Measurements from ENCODE around the gene SH3TC1.

SH3TC1 gene

GRCh38 chr4:8217246-8217511 is 18.1 kb downstream of the SH3TC1 start:
- DNase-seq, result no peak

DNA sequence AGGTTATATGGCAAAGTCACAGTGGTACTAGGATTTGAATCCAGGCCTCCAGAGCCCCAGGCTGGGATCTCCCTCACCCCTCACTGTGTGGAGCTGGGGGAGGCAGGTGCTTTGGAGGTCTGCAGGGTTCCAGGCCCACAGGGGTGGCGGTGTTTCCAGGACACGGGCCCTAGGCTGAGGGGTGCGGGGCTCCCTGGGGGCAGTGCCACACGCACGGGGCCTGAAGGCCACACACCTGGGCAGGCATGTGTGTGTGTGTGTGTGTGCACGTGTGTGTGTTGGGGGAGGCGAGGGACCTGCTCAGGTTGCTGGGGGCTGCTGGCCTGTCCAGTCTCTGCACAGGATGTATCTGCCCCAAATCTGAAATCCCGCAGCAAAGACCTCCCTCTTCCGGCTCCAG is 18.8 kb downstream of the SH3TC1 start:
- DNase-seq, result no peak

GRCh38 chr4:8218371-8219031 is 19.4 kb downstream of the SH3TC1 start:
- no peak for DNase-seq

- no peak for DNase-seq
Observed at GRCh38 chr4:8219236-8219635, 20.1 kb downstream of the SH3TC1 start.

- DNase-seq, result no peak
Observed at GRCh38 chr4:8220661-8221450, 21.8 kb downstream of the SH3TC1 start.

DNA sequence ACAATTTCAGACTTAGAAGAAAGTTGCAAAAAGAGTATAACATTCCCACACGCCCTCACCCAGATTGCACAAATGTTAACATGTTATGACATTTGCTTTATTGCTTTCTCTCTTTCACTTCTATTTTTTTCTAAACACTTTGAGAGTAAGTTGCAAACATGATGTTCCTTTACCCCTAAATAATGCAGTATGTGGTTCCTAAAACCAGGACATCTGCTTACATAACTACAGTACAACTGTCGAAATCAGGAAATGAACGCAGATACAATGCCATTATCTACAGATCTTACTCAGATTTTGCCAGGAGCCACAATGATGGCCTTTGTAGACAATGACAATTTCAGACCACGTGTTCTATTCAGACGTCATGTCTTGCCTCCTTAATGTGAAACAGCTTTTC is 22.4 kb downstream of the SH3TC1 start:
- no peak for DNase-seq

DNA sequence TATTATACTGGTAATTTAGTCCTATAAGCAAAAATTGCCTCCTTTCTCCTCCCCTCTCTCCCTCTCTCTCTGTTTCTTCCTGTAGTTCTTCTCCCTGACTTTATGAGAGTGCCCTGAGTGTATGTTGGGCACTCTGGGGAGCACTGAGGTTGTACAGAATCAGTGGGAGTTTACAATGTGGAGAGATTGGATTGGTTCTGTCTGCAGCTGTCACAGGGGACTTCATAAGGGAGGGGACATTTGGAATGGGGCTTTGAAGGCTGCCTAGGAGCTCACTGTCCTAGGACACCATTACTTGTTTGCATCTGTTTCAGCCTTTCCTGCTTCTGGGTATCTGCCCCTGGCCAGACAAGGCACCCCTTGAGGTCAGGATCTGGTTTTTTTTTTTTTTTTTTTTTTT is 22.9 kb downstream of the SH3TC1 start:
- DNase-seq, result no peak

DNA sequence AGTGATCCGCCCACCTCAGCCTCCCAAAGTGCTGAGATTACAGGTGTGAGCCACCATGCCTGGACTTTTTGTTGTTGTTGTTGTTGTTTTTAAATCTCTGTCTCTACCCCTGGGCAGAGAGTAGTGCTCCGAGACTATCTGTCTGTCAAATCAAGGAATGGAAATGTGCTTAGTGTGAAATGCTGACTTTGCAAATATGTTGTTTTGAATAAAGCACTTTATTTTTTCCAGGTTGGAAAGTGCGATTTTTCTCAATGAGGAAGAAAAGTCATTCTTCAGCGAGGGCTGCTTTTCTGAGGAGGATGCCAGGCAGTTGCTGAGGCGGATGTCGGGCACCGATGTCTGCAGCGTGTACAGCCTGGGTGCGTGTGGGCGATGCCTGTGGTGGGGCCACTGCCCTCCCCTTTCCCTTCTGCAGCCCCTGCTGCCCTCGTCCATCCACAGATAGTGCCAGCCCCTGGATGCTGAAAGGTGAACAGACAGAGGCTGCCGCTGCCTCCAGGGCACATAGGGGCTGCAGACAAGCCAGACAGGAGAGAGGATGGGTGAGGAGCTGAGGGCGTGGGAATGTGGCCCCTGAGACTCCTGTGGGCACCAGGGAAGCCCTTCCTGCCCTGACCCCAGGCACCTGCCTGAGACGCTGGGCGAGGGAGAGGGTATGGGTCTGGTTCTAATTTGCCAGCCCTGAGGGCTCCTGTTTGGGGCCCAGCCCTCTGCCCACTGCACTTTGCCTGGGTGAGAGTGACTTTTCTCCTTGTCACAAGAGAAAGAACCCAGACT is 23.7 kb downstream of the SH3TC1 start:
- DNase-seq, result no peak

- DNase-seq, result no peak
Observed at GRCh38 chr4:8224267-8224974, 25.3 kb downstream of the SH3TC1 start.

DNA sequence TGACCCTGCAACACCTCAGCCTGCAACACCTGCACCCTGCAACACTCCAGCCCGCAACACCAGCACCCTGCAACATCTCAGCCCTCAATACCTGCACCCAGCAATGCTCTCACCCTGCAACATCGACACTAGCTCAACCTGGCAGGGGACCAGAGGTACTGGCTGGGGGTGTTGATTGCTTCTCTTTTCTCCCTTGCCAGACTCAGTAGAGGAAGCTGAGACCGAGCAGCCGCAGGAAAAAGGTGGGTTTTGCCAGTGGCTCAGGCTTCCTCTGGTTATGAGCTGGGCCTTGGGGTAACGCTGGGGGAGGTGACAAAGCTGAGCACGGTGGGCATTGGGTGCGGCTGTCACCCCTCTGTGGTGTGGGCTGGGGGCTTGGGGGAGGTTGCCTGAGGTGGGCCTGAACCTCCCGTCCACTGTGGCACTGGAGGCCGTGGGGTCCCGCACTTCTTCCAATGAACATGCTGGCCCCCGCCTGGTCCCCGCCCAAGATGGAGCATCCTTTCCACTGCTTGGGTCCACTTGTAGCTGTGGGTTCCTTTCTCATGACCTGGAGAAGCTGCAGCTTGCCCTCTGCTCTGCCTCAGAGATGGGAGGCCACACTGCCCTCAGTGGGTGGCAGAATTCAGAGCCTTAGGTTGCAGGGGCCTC is 26.0 kb downstream of the SH3TC1 start:
- no peak for DNase-seq

DNA sequence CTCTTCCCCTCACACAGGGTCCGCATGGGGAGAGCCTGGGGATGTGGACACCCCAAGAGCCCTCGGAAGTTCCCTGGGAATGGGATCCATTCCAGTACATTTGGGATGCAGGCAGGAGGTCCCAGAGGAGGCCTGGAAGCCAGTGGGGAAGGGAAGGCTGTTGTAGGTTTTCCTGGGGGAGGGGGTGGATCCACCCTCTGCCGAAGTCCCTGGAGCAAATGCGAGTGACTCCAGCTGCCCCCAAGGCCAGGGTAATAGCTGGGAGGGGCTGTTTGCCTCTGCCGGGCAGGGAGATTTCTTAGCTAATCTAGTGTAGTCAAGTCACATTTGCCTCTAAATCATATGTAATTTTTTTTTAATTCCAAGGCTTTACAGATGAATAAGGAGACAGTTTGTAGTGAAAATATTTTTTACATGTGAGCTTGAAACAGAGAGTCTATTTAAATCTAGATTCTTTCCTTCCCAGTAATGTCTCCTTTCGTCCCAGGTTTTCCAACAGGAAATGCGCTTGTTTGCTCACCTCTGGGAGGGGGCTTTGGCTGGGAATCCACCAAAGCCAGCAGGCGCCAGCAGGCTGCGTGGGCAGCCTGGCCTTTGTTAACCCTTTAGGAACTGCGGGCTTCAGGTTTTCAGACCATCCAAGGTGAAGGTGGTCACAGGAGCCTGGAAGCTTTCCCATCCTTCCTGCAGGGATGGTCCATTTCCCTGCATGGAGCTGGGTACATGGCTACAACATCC is 26.8 kb downstream of the SH3TC1 start:
- DNase-seq, result no peak

GRCh38 chr4:8227201-8227770 is 28.2 kb downstream of the SH3TC1 start:
- no peak for DNase-seq

GRCh38 chr4:8227771-8228318 is 28.8 kb downstream of the SH3TC1 start:
- no peak for DNase-seq

DNA sequence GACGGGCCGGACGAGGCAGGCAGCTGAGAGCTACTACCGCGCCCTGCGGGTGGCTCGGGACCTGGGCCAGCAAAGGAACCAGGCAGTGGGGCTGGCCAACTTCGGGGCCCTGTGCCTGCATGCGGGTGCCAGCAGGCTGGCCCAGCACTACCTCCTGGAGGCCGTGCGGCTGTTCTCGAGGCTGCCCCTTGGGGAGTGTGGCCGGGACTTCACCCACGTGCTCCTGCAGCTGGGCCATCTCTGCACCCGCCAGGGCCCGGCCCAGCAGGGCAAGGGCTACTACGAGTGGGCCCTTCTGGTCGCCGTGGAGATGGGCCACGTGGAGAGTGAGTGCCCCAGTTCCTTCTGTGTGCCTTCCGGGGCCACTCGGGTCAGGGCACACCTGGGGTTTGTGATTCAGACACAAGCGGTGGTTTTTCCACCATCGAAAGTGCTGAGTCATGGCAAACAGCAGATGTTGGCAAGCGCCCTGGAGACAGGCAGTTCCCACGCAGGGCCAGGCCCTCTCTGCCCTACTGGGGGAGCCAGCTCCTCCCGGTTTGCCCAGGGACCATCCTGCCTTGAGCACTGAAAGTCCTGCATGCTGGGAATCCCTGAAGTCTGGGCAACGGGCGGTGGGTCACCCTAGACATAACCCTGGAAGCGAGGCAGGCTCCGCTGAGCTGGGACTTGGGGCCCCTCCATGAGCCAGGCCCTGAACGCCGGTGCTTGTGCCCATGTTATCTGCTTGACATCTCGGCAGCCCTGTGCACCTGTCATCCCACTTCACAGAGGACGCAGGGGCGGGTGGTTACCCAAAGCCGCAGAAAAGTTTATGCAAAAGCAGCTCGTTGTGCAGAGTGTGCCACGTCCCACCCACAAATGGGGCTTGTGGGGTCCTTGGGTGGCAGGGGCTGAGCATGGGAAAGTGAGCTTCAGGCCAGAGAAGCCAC is 29.5 kb downstream of the SH3TC1 start:
- no peak for DNase-seq

DNA sequence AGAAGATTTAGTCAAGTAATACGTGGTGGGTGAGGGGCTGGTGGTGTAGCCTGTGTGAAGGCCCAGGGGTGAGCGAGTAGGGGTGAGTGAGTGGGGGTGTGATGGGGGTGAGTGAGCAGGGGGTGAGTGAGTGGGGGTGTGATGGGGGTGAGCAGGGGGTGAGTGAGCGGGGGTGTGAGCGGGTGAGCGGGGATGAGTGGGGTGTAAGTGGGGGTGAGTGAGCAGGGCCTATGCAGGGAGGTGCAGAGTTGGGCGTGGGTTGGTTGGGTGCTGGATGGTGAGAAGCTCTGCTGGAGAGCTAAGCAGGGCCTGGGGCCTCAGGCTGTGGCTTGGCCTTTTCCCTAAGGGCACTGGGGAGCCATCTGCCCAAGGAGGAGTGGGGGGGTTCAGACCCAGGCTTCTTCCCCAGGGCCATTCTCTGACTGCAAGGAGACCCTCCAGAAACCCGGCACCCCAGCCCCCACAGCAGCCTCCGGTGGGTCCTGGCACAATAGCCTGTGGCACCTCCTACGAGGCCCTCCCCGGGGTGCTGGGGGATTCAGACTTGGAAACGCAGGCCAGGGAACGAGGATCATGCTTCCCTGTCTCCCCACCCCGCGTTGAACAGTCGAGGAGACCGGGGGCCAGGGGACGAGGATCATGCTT is 30.4 kb downstream of the SH3TC1 start:
- no peak for DNase-seq

DNA sequence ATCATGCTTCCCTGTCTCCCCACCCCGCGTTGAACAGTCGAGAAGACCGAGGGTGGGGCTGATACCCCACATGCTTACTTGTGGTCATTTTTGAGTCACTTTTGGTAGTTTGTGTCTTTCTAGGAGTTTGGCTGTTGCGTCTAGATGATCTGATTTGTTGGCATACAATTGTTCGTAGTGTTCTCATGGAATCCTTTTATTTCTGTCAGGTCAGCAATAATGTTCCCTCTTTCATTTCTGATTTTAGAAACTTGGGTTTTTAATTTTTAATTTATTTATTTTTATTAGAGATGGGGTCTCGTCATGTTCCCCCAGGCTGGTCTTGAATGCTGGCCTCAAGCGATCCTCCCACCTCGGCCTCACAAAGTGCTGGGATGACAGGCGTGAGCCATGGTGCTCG is 30.9 kb downstream of the SH3TC1 start:
- no peak for DNase-seq

GRCh38 chr4:8230891-8231290 is 31.8 kb downstream of the SH3TC1 start:
- no peak for DNase-seq

GRCh38 chr4:8231551-8232049 is 32.5 kb downstream of the SH3TC1 start:
- no peak for DNase-seq

DNA sequence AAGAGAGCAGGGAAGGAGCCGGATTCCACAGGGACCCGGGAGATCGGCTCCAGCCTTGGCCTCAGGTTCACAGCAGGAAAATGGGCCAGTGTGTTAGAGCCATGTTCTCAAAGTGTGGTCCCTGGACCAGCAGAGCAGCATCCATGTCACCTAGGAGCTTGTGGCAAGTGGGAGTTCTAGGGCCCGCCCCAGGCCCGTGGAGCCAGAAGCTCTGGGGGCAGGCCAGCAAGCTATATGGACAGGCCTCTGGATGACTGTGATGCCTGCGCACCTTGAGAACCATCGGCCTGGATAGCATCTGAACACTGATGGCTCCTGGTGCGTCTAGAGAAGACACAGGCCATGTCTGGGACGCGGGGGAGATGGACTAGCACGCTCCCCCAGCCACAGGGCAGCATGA is 33.7 kb downstream of the SH3TC1 start:
- DNase-seq, result no peak
